ENCODE data around the gene CFAP100.

The CFAP100 gene

DNA sequence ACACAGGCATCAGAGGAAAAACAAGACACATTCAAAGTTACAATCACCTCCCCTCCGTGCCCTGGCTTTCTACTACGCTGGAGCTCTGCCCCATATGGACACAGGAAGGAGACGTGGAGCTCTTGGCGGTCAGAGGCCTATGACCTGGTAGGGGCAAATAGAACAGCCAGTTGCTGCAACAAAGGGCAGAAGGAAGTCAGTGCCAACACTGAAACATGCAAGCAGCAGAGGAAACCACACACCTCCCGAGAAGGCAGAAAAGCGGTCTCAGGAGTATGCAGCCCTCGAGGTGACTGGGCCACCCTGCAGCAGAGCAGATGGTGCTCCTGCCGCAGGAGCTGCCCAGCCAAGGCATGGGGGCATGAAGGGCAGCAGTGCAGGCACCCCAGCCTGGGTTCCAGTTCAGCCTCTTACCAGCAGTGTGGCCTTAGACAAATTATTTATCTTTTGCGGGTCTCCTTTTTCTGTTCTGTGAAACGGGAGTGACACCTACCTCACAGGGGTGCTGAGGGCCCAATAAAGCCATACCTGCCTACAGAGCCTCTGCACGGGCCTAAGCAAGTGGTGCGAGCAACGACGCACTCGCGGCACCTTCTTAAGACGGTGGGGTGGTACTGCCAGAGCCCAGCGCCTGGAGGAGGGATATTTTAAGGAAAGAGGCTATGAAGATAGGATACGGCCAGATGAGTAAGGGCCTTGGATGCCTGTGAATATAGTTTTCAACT, 72.3 kb downstream of the CFAP100 start:
- Histone ChIP-seq H3K4me1 (ENCODE audit: low read length) (no peaks in the 10 kb centered on the region), H3K9me2 (replicated peaks; ENCODE audit: insufficient read depth, low read length) (no peaks in the 10 kb centered on the region), H3K27ac (ENCODE audit: low read length) (no peak overlapping the region), H3K4me3 (ENCODE audit: low read length) (no peak overlapping the region), H3K9me3 (replicated peaks; ENCODE audit: insufficient read depth, low read length) (no peaks in the 10 kb centered on the region), H3F3A (ENCODE audit: insufficient read depth, low read length) (no peaks in the 10 kb centered on the region), H3K27me3 (replicated peaks; ENCODE audit: insufficient read depth, low read length) (no peaks in the 10 kb centered on the region), H2AFZ (ENCODE audit: low read length) (no peak overlapping the region), H3K36me3 (replicated peaks; ENCODE audit: insufficient read depth, low read length) (peaks cover 14% of the 10 kb centered on the region; the same call in 1 of the 2 replicates), H3K79me2 (ENCODE audit: low read length) (peaks cover 76% of the 10 kb centered on the region), H3K9ac (ENCODE audit: low read length) (no peak overlapping the region), H4K20me1 (ENCODE audit: insufficient read depth, low read length) (no peaks in the 10 kb centered on the region), H3K4me2 (ENCODE audit: low read depth, low read length) (no peak overlapping the region)
- DNase-seq = no peak
- TF ChIP-seq EZH2 (optimal IDR thresholded peaks at IDR 0.05; ENCODE audit: low read depth, low read length) = no peak
- TF ChIP-seq, protein P1, sequence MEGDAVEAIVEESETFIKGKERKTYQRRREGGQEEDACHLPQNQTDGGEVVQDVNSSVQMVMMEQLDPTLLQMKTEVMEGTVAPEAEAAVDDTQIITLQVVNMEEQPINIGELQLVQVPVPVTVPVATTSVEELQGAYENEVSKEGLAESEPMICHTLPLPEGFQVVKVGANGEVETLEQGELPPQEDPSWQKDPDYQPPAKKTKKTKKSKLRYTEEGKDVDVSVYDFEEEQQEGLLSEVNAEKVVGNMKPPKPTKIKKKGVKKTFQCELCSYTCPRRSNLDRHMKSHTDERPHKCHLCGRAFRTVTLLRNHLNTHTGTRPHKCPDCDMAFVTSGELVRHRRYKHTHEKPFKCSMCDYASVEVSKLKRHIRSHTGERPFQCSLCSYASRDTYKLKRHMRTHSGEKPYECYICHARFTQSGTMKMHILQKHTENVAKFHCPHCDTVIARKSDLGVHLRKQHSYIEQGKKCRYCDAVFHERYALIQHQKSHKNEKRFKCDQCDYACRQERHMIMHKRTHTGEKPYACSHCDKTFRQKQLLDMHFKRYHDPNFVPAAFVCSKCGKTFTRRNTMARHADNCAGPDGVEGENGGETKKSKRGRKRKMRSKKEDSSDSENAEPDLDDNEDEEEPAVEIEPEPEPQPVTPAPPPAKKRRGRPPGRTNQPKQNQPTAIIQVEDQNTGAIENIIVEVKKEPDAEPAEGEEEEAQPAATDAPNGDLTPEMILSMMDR (IDR thresholded peaks at IDR 0.05; ENCODE audit: low read length) = no peak
- no peak for TF ChIP-seq EZH2phosphoT487 (IDR thresholded peaks at IDR 0.05; ENCODE audit: low read length)

DNA sequence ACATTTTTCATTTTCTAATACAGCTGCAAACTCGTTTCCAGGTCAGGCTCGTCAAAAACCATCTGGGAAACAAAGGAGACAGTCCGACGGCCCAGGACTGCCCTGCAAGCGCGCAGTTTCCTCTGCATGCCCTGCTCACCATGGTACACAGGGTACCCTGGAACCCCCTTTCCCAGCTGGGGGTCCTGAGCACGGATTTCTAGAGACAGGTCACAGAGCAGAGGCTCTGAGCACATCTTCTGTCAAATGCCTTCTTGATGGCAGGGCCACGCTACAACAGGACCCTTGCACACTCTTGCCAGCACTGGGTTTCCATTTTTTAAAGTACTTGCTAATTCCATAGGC, 72.9 kb downstream of the CFAP100 start:
- Histone ChIP-seq H3K27me3 (replicated peaks; ENCODE audit: insufficient read depth, low read length) (no peaks in the 10 kb centered on the region), H4K20me1 (ENCODE audit: insufficient read depth, low read length) (no peaks in the 10 kb centered on the region), H3K36me3 (replicated peaks; ENCODE audit: insufficient read depth, low read length) (peaks cover 14% of the 10 kb centered on the region; the same call in 1 of the 2 replicates), H3K27ac (ENCODE audit: low read length) (no peak overlapping the region), H3K9me2 (replicated peaks; ENCODE audit: insufficient read depth, low read length) (no peaks in the 10 kb centered on the region), H3K79me2 (ENCODE audit: low read length) (peaks cover 80% of the 10 kb centered on the region), H3K4me1 (ENCODE audit: low read length) (no peaks in the 10 kb centered on the region), H3K9me3 (replicated peaks; ENCODE audit: insufficient read depth, low read length) (no peaks in the 10 kb centered on the region), H2AFZ (ENCODE audit: low read length) (no peak overlapping the region), H3K9ac (ENCODE audit: low read length) (no peak overlapping the region), H3K4me3 (ENCODE audit: low read length) (no peak overlapping the region), H3K4me2 (ENCODE audit: low read depth, low read length) (no peak overlapping the region), H3F3A (ENCODE audit: insufficient read depth, low read length) (no peaks in the 10 kb centered on the region)
- TF ChIP-seq EZH2phosphoT487 (IDR thresholded peaks at IDR 0.05; ENCODE audit: low read length) (no peak), EZH2 (optimal IDR thresholded peaks at IDR 0.05; ENCODE audit: low read depth, low read length) (no peak)
- TF ChIP-seq, protein P1 (IDR thresholded peaks at IDR 0.05; ENCODE audit: low read length) = no peak
- no peak for DNase-seq

DNA sequence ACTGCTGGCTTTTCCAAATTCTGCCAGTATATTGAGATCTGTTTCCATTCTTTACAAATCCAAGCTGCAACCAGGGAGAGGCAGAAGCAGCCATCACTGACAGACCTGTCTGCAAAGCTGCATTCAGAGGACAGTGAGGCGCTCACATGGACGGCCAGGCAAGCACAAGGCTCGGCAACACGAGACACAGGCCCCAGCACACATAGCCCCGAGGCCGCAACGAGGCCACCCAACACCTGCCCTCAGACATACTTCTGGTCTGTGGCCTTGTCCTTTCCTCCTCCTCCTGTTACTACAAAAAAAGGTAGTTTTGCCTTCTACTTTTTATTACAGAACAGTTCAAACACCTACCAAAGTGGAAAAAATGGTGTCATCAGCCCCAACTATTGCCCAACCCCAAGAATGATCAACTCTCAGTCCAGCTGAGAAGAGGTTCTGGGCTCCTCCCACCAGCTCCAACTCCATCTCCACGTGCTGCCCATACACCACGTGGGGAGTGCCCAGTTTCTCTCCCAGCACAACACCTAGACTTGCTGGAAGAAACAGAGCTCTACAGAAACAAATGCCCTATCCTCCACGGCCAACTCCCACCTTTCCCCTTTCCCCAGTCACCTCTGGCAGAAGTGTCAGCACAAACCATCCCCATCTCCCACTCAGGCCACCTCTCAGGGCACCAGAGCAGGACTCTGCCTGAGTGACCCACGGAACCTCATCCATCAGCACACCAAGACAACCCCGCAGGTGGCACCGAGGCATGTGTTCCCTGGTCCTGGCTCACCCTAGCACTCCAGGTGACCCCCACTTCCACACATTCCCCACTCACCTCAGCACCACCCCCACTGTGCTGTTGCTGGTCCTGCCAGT, 73.6 kb downstream of the CFAP100 start:
- no peak for DNase-seq
- H3K27ac ChIP-seq (ENCODE audit: low read length) = no peak overlapping the region
- peaks cover 14% of the 10 kb centered on the region; the same call in 1 of the 2 replicates for H3K36me3 ChIP-seq (replicated peaks; ENCODE audit: insufficient read depth, low read length)
- peaks cover 7% of the 10 kb centered on the region for H3K4me1 ChIP-seq (ENCODE audit: low read length)
- no peak overlapping the region for H2AFZ ChIP-seq (ENCODE audit: low read length)
- no peaks in the 10 kb centered on the region for H3K9me3 ChIP-seq (replicated peaks; ENCODE audit: insufficient read depth, low read length)
- no peaks in the 10 kb centered on the region for H3F3A ChIP-seq (ENCODE audit: insufficient read depth, low read length)
- no peaks in the 10 kb centered on the region for H3K27me3 ChIP-seq (replicated peaks; ENCODE audit: insufficient read depth, low read length)
- H3K9me2 ChIP-seq (replicated peaks; ENCODE audit: insufficient read depth, low read length) = no peaks in the 10 kb centered on the region
- H3K79me2 ChIP-seq (ENCODE audit: low read length) = peaks cover 86% of the 10 kb centered on the region
- no peak overlapping the region for H3K9ac ChIP-seq (ENCODE audit: low read length)
- TF ChIP-seq, protein P1 (IDR thresholded peaks at IDR 0.05; ENCODE audit: low read length) = no peak
- TF ChIP-seq EZH2phosphoT487 (IDR thresholded peaks at IDR 0.05; ENCODE audit: low read length) = no peak
- no peak for TF ChIP-seq EZH2 (optimal IDR thresholded peaks at IDR 0.05; ENCODE audit: low read depth, low read length)
- H3K4me2 ChIP-seq (ENCODE audit: low read depth, low read length) = no peak overlapping the region
- H3K4me3 ChIP-seq (ENCODE audit: low read length) = no peak overlapping the region
- H4K20me1 ChIP-seq (ENCODE audit: insufficient read depth, low read length) = no peaks in the 10 kb centered on the region

Measured in MM.1S (cell line).